NT2/D1 (cell line): Measurements from ENCODE around the gene FTO.

Source experiments
- SUZ12 ChIP-seq: IDR thresholded peaks from 2 replicates; pipeline ENCODE4 v1.6.1; 2011; ENCODE audit not compliant: insufficient read length, insufficient read depth; ENCODE audit errors: extremely low read depth
- ZNF274 ChIP-seq: IDR thresholded peaks from 2 replicates; pipeline ENCODE4 v1.6.1; 2011; ENCODE audit warnings: mild to moderate bottlenecking, low read depth, low read length

DNA sequence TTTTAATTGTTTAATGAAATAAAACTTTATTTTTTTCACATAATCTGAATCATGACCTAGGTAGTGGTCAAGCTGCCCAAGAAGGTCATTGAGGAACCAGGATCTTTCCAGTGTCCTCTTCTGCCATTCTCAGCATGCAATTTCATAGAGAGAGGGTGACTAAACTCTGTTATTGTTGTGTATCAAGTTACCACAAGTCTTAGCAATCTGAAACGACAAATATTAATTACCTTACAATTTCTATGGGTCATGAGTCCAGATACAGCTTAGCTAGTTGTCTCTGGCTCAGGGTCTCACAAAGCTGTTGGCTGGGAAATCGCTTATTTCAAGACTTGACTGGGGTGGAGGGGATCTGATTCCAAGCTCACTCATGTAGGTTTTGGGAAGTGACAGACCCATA, 37.6 kb downstream of the FTO start:
- no peak for TF ChIP-seq ZNF274
- TF ChIP-seq SUZ12 = no peak
